IPS-20b (cell line): Measurements from ENCODE around the gene ARHGEF16.

ENCODE experiments used
- H3K27ac ChIP-seq: one replicate; pipeline ENCODE4 v1.5.1; 2013; ENCODE audit warnings: low read length
- H3K27me3 ChIP-seq: 2 replicates; pipeline ENCODE4 v1.6.1; 2013; ENCODE audit warnings: mild to moderate bottlenecking, low read length, inconsistent platforms; ENCODE audit not compliant: insufficient read depth
- H3K36me3 ChIP-seq: 2 replicates; pipeline ENCODE4 v1.6.1; 2013; ENCODE audit warnings: low read depth, mild to moderate bottlenecking, inconsistent platforms, low read length, moderate library complexity; ENCODE audit not compliant: insufficient read depth
- H3K4me1 ChIP-seq: 2 replicates; pipeline ENCODE4 v1.6.1; 2013; ENCODE audit warnings: mild to moderate bottlenecking, control low read depth, inconsistent platforms, low read length, moderate library complexity; ENCODE audit not compliant: insufficient read depth
- H3K4me3 ChIP-seq: 2 replicates; pipeline ENCODE4 v1.5.1; 2013; ENCODE audit warnings: mild to moderate bottlenecking, low read length, inconsistent platforms
- H3K9ac ChIP-seq: 2 replicates; pipeline ENCODE4 v1.6.1; 2013; ENCODE audit warnings: low read depth, mild to moderate bottlenecking, inconsistent platforms, low read length, moderate library complexity
- H3K9me3 ChIP-seq: 2 replicates; pipeline ENCODE4 v1.6.1; 2013; ENCODE audit warnings: mild to moderate bottlenecking, low read depth, low read length, inconsistent platforms; ENCODE audit not compliant: insufficient read depth

Gene ARHGEF16

DNA sequence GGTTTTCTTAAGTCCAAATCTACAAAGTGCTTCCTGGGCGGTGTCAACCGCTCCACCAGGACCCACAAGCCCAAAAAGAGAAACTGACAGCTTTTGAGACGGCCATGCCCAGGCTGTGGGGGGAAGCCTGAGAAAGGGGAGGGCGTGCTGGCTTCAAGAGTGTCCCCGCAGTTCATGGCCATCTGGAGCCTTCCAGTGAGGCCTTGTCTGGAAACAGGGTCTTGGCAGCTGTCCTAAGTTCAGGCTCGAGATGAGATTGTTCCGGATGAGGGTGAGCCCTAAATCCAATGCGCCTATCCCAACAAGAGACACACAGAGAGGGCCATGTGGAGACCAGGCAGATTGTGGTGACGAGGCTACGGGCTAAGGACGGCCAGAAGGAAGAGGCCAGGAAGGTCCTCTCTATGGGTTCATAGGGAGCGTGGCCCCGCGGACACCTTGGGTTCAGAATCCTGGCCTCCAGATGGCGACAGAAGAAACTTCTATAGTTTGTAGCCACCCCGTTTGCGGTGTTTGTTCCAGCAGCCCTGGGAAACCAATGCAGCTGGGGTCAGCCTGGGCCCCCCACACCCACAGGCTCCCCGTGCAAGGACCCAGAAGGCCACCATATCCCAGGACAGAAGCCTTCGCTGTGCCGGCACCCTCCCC is 70.2 kb downstream of the ARHGEF16 start:
- no peaks in the 10 kb centered on the region for H3K9me3 ChIP-seq
- no peak overlapping the region for H3K27ac ChIP-seq
- peaks cover 6% of the 10 kb centered on the region for H3K27me3 ChIP-seq
- H3K4me1 ChIP-seq: no peaks in the 10 kb centered on the region
- no peak overlapping the region for H3K9ac ChIP-seq
- H3K36me3 ChIP-seq: no peaks in the 10 kb centered on the region
- H3K4me3 ChIP-seq: no peak overlapping the region

DNA sequence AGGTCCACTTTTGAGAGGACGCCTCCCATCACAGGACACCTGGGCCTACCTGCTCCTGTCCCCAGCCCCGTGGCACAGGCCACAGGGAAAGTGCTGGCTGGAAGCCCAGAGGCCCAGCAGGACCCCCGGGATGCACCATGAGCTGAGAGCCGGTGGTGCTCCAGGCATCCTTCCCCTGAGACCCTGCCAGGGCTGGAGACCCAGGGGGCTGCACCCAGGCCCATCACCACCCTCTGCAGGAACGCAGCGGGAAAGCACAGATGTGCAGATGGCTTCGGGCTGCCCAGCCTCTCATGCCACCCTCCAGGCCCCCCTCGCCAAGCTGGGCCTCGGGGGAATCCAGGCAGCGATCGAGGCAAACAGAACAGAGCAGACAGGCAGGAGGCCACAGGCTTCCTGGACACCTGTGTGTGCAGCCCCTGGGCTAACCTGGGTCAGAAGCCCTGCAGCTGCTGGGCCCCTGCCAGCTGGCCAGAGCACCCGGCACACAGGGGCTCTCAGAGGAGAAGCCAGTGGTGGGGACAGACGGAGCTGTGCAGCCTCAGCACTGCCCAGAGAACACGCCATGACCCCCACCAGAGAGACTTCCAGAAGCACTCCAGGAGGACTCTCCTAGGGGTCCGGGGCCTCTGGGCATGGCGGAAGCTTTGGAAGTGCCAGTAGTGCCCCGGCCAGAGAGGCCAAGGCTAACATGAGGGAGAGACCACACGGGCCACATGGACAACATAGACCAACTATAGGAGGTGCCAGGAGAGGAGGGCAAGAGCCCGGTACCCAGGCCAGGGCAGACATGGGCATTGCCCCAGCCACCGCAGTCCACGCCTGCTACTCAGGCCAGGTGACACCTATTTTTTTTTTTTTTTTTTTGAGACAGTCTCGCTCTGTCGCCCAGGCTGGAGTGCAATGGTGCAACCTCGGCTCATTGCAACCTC is 71.4 kb downstream of the ARHGEF16 start:
- Histone ChIP-seq H3K4me3 (no peak overlapping the region), H3K4me1 (peaks cover 3% of the 10 kb centered on the region; the same call in 1 of the 2 replicates), H3K9ac (no peak overlapping the region)

DNA sequence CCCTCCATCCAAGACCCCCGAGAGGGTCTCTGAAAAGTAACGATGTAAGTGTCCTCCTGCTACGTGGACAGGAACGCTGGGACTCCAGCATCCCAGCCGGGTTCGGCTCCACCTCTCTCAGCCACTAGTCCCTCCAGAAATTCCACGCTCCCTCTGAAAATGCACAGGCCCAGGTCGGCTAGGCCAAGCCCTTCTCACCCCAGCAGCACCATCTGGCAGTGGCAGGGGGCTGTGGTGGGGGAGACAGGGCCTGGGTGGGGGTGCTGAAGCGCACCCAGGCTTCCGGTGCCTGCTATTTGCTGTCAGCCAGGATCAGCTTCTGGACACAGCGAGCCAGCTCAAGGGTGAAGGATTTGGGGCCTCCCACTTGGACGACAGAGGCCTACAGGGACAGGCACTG is 73.3 kb downstream of the ARHGEF16 start:
- Histone ChIP-seq H3K4me3 (no peak overlapping the region), H3K27me3 (peaks cover 27% of the 10 kb centered on the region), H3K9me3 (no peaks in the 10 kb centered on the region), H3K36me3 (no peaks in the 10 kb centered on the region), H3K9ac (no peak overlapping the region), H3K27ac (no peak overlapping the region), H3K4me1 (peaks cover 3% of the 10 kb centered on the region)

More for the DNA sequence above, 71.4 kb downstream of the ARHGEF16 start:
- Histone ChIP-seq H3K9me3 (no peaks in the 10 kb centered on the region), H3K36me3 (no peaks in the 10 kb centered on the region), H3K27me3 (peaks cover 17% of the 10 kb centered on the region), H3K27ac (no peak overlapping the region)

DNA sequence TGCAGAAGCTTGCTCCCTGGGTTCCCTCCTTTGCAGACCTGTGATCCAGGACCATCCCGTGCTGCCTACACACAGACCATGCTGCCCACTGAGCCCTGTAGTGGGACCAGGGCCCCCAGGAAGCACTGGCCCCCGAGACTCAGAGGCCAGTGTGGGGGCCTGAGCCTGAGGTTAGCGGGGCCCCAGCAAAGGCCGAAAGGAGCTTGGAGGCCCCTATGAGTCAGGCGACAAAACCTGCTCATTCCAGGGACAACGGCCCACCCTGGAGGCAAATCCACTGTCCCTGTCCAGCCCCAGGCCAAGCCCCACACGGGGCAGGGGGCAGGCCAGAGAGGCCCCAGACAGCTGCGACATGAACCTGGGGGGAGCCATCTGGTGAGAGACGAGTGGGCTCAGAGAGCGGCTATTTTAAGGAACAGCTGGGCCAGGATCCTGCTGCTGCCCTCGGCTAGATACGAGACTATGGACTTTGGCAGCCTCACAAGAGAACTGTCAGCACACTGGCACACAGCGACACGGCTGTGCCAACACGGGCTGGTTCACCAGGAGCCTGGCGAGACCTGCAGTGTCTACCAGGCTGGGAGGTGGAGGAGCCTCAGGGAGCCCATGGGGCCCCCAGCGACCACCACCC is 74.7 kb downstream of the ARHGEF16 start:
- no peak overlapping the region for H3K27ac ChIP-seq
- peaks cover 3% of the 10 kb centered on the region for H3K4me1 ChIP-seq
- H3K4me3 ChIP-seq: no peak overlapping the region
- H3K36me3 ChIP-seq: no peaks in the 10 kb centered on the region
- no peak overlapping the region for H3K9ac ChIP-seq
- H3K9me3 ChIP-seq: no peaks in the 10 kb centered on the region
- peaks cover 29% of the 10 kb centered on the region for H3K27me3 ChIP-seq

DNA sequence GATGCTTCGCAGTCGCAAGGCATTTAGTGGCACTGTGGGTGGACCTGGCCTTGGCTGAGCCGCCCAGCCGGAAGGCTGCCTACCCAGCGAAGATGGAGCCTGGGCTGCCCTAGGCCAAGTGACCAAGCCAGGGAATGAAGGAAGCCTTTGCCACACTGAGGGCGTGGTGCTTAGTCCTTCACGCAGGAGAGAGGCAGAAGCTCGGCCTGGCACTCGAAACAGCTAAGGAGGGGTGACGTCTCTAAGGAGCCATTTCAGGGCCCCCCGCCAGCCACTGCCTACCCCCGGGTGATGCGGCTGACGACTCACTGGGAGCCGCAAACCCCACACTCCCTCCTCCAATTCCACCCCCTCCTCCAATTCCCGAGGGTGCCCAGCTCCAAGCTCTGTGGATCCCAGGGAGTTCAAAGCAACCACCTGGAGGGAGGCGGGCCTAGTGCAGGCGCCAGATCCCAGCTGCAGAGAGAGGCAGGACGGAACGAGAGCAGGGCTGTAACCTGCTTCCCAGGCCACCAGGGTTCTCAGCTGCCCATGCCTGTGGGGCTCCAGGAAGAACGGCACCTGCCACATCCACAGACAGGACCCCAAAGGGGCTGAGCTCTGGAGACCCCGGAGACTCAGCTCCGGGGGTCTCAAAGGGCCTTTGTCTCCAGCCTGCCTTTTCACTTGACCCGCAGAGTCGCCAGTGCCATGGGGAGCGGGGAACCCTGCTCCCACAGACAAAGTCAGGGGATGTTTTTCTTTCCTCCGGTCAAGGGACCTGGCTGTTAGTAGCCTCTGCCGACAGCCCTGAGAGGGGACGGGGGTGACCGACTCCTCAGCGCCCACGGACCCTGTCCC is 75.8 kb downstream of the ARHGEF16 start:
- H3K4me1 ChIP-seq: peaks cover 3% of the 10 kb centered on the region
- peak overlapping the region; percentile 53; the same call in 1 of the 2 replicates for H3K9ac ChIP-seq
- H3K4me3 ChIP-seq: peak overlapping the region; percentile 67
- no peaks in the 10 kb centered on the region for H3K9me3 ChIP-seq
- no peaks in the 10 kb centered on the region for H3K36me3 ChIP-seq
- no peak overlapping the region for H3K27ac ChIP-seq
- peaks cover 29% of the 10 kb centered on the region for H3K27me3 ChIP-seq
